ENCODE data around the gene RPL22L1. TPM values are rescaled to one million over a fixed set of nuclear protein-coding genes. Genes with fewer than 3 reads are reported as not detected.
"Not testable (repeated sequence)": the region's sequence is repeated elsewhere in the genome, so short reads cannot be mapped to it uniquely, and the experiment has no call there.

Gene RPL22L1
- total RNA-seq, 4 donors from 2014 or later = 23.1 to 169 (median 97.7) TPM

- WGBS = 97% methylated on average over 8 of the region's 8 CpGs
- Histone ChIP-seq H3K9me3 (no peaks in the 10 kb centered on the region), H3K4me3 (no peak overlapping the region), H3K27ac (no peak overlapping the region), H3K27me3 (no peaks in the 10 kb centered on the region), H3K4me1 (no peaks in the 10 kb centered on the region), H3K36me3 (peaks cover 5% of the 10 kb centered on the region)
- TF ChIP-seq EP300 (IDR thresholded peaks at IDR 0.05) = no peak
- no peak for TF ChIP-seq POLR2AphosphoS5 (IDR thresholded peaks at IDR 0.05)
- no peak for TF ChIP-seq CTCF (IDR thresholded peaks at IDR 0.05)
- TF ChIP-seq POLR2A (IDR thresholded peaks at IDR 0.05) = no peak
- DNase-seq (ENCODE audit: low spot score in 2 of 2) = no peak
Measured at GRCh38 chr3:170893895-170894294, 23.9 kb upstream of the RPL22L1 start.

- Histone ChIP-seq H3K27me3 (no peaks in the 10 kb centered on the region), H3K4me3 (no peak overlapping the region), H3K4me1 (no peaks in the 10 kb centered on the region), H3K9me3 (no peaks in the 10 kb centered on the region), H3K27ac (no peak overlapping the region), H3K36me3 (no peaks in the 10 kb centered on the region)
- DNase-seq (ENCODE audit: low spot score in 2 of 2) = no peak
- TF ChIP-seq POLR2AphosphoS5 (IDR thresholded peaks at IDR 0.05) = no peak
- no peak for TF ChIP-seq CTCF (IDR thresholded peaks at IDR 0.05)
- TF ChIP-seq POLR2A (IDR thresholded peaks at IDR 0.05) = no peak
- TF ChIP-seq EP300 (IDR thresholded peaks at IDR 0.05) = no peak
- 59% methylated on average over 1 of the region's 1 CpG for WGBS
Measured at GRCh38 chr3:170889630-170890029, 19.6 kb upstream of the RPL22L1 start.

- Histone ChIP-seq H3K4me1 (no peaks in the 10 kb centered on the region), H3K9me3 (no peaks in the 10 kb centered on the region), H3K27ac (no peak overlapping the region), H3K4me3 (no peak overlapping the region), H3K36me3 (no peaks in the 10 kb centered on the region), H3K27me3 (no peaks in the 10 kb centered on the region)
- no peak for DNase-seq (ENCODE audit: low spot score in 2 of 2)
- TF ChIP-seq CTCF (IDR thresholded peaks at IDR 0.05) = no peak
- TF ChIP-seq POLR2AphosphoS5 (IDR thresholded peaks at IDR 0.05) = no peak
- no peak for TF ChIP-seq POLR2A (IDR thresholded peaks at IDR 0.05)
- TF ChIP-seq EP300 (IDR thresholded peaks at IDR 0.05) = no peak
Measured at GRCh38 chr3:170889132-170889531, 19.1 kb upstream of the RPL22L1 start.

GRCh38 chr3:170884109-170884930 lies 14.3 kb upstream of the RPL22L1 start:
- not testable (repeated sequence) for DNase-seq (ENCODE audit: low spot score in 2 of 2); H3K9me3 ChIP-seq; H3K27ac ChIP-seq; H3K36me3 ChIP-seq; H3K4me3 ChIP-seq; H3K4me1 ChIP-seq; H3K27me3 ChIP-seq
- 86% methylated on average over 19 of the region's 24 CpGs for WGBS

- H3K4me3 ChIP-seq; H3K27me3 ChIP-seq; H3K27ac ChIP-seq; H3K36me3 ChIP-seq; H3K4me1 ChIP-seq; H3K9me3 ChIP-seq; DNase-seq (ENCODE audit: low spot score in 2 of 2): not testable (repeated sequence)
- WGBS = 97% methylated on average over 3 of the region's 5 CpGs
Measured at GRCh38 chr3:170878688-170879087, 8.7 kb upstream of the RPL22L1 start.

- not testable (repeated sequence) for H3K4me3 ChIP-seq; H3K9me3 ChIP-seq; H3K4me1 ChIP-seq; H3K27ac ChIP-seq; DNase-seq (ENCODE audit: low spot score in 2 of 2); H3K36me3 ChIP-seq; H3K27me3 ChIP-seq
- 94% methylated on average over 6 of the region's 6 CpGs for WGBS
Measured at GRCh38 chr3:170877311-170877710, 7.3 kb upstream of the RPL22L1 start.

- Histone ChIP-seq H3K9me3 (no peaks in the 10 kb centered on the region), H3K36me3 (no peaks in the 10 kb centered on the region), H3K27me3 (no peaks in the 10 kb centered on the region), H3K4me3 (no peak overlapping the region), H3K27ac (no peak overlapping the region), H3K4me1 (no peaks in the 10 kb centered on the region)
- DNase-seq (ENCODE audit: low spot score in 2 of 2) = no peak
- TF ChIP-seq POLR2AphosphoS5 (IDR thresholded peaks at IDR 0.05) (no peak), EP300 (IDR thresholded peaks at IDR 0.05) (no peak), CTCF (IDR thresholded peaks at IDR 0.05) (no peak), POLR2A (IDR thresholded peaks at IDR 0.05) (no peak)
- 89% methylated on average over 2 of the region's 2 CpGs for WGBS
Measured at GRCh38 chr3:170876537-170876936, 6.5 kb upstream of the RPL22L1 start.

Measured in suprapubic skin (tissue), 4 donors.